ENCODE measurements around the gene TCF12.

Gene TCF12

DNA sequence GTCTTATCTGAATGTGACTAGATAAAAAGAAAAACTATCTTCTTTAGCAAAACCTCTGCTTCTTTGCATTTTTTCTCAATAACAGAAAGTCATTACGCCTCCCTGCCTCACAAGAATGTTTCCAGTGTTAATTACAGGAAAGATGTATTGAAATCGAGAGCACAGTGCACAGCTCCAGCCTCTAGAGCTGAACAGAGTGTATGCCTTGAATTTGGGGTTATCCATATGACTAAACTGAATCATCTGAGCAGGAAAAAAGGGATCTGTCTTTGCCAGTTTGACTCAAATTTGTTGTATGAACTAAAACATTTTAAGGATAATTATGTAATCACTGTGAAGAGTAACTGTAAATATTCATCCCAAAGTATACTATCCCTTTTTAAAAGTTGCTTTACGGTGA, 308.7 kb downstream of the TCF12 start:
- no peak for DNase-seq

DNA sequence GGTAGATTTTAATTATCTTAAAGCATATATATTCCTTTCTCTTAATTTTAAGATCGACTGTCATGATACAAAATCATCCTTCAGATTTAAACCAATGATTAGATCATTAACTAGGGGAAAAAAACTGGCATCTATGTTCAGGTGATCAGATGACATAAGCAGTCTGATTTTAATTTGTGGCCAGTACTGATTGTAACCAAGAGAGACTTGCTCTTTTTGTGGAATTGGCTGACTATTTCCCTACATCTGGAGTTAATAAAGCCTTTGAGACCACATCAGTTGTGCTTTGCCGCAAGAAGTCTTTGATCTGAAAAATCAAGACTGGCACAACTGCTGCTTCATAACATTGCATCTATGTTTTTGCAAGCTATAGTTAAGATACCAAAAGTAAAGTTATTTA, 309.5 kb downstream of the TCF12 start:
- no peak for DNase-seq

DNA sequence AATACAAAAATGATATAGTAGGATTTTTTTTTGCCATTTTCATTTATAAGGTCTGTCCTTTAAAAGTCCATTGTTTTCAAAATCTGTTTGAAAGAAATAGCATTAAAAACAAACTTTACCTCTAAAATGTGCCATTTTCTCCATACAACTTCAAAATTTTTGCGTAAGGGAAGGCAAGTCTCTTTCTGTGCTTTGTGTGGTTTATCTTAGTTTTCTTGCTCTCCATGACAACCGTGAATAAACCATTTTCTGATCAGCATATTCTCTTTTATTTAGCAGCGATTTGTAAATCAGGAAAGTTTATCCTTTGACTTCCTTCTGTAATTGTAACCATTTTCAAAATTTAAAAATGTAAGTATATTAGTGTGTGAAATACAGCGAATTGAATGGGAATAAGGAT, 310.0 kb downstream of the TCF12 start:
- no peak for DNase-seq

DNA sequence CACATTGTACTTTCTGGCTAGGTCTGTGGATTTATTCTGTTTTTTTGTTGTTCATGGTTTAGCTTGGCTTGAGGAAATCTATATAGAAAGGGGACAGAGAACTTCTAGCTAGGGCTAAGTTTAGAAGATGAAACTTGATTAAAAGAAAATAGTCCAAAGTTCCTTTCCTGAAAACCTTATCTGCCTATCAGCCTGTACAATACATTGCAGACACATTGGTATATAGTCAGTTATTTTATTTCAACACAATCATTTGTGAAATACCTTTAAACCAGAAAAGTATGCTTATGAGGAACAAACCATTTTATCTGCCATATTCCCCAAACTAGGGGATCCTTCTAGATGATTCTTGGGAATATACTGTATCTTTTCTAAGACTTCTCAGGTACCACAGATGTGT, 310.6 kb downstream of the TCF12 start:
- no peak for DNase-seq

DNA sequence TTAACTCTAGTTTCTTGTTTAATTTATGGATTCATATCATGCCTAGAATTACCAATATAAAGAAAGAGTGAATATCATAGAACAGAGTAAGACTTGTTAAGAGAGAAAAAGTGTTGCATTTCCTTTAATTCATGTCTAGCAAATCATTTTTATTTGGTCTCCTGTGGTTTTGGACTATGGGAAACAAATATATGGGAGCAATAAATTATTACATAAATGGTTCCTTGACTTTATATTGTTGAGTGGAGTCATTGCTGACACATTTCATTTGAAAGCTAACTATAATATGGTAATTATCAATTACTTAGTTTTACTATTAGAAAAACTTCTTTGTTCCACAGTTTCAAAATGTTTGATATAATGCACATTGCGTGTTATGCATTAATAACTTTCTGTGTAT, 313.1 kb downstream of the TCF12 start:
- DNase-seq = no peak

DNA sequence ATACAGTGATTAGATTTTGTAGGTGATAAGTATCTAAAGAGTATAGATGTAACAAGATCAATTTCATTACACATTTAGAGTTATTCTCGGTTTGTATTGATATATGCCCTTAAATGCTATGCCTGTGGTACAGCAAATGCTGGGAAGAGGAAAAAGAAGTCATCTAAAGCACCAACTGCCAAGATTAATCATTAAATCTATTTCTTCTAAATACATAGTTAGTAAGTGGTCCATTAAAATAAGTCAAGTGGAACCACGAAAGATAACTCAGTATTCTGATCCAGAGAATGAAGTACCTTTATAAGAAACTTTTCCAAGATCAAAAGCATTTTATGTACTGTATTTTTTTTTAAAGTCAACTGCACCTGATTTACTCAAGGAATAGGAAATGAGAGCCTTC, 315.7 kb downstream of the TCF12 start:
- no peak for DNase-seq

DNA sequence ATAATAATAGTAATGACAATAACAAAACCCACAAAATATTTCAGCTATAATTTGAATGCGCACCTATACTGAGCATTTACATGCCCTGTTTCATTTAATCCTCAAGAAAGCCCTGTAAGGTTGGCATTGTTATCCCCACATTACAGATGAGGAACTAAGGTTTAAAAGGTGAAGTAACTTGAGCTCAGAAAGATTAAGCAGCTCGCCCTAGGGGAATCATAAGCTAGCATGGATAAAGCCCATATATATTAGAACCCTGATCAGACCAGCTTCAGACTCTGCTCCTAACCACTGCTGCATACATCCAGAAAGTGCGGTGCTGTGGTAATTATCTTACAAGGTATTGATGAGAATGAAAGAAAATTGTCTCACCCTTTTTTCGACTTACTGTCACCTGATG, 316.7 kb downstream of the TCF12 start:
- no peak for DNase-seq

DNA sequence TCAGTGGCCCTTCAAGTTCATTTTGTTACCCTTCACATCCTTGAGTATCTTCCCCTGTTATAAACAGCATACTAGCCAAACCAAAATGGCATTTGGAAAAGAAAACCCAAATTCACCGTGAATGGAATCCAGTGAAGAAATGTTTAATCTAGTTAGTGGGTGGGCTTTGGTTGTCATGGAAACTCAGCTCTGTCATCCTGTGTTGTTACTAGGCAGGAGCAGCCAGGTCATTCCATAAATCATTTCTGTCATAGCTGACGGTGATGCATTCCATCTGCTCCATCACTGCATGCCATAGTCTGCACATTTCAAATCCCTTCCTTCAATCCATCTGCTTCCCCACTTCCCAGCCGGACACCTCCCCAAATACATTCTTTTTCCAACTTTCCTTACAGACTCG, 317.4 kb downstream of the TCF12 start:
- no peak for DNase-seq

DNA sequence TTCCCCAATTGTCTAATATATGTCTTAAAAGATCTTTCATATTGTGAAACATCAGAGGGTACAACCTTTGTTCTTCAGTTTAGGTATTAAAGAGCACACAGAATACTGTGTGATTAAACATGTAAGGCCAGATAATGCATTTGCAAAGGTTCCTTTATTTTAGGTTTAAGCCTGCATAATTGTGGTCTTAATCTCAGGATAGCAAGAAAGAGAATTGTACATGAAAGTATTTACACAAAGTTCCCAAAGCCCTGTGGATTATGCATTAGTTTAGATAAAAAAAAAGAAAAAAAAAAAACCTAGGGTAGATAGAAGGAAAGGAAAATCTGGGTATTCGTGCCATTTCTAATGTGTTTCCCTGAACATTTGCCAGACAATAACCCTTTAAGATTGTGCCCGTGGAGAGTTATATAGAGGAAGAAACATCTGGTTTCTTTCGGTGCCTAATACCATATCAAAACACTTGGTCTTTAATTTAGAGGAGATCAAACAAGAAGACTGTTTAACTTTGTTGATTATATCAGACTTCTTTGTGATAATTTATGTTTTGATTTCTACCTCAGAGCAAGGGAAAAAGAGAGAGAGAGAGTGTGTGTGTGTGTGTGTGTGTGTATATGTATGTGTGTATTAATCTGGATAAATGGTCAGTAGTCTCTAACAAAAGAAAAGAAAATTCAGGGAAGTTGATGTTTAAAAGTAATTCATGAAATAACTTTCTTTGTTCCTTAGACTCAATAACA, 318.3 kb downstream of the TCF12 start:
- no peak for DNase-seq

DNA sequence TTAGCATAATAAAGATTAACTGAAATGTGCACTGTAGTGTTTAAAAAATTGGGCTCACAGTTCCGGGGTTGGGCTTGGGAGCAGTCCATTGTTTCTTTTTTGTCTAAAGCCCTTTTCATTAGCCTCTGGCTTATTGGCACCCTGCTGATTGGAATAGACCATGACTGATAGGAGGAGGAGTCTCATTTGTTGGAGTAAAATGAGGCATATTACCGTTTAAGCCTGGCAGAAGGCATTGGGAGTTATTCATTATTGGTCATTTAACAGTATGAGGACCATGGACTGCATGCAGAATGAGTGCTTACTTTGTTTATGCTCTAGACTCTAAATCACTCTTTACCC, 318.8 kb downstream of the TCF12 start:
- DNase-seq = no peak

DNA sequence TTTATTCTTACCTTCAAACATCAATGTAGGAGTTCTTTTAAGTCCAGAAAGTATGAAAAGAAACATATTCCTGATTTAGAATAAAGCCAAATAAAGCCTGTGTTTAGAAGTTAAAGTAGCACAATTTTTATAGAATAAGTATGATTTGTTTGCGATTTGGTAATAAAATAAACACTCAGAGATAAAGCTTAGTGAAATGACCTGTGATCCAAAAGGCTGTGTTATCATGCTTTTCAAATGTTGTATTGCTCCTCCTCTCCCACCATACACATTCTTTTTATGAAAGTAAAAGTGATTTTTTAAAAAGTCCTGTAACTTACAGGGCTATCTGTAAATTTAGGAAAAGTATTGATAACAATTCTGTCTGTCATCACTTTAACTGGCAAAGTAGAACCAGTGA, 319.2 kb downstream of the TCF12 start:
- DNase-seq = no peak

DNA sequence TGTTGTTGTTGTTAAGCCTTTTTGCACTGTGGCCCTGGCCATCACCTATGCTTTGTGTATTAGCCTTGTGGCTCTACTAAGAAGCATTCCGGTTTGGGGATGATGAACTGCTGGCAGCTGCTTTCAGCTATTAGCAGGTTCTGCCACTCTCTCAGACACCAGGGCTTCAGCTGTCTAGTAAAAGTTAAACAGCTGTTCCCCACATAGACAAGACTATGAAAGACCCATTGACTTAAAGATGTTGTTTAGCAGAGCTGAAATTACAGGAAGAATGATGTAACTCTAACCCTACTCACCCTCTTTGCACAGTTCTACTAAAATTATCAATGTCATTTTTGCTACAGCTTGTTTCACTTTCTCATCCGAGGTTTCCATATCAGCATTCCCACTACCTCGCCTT, 326.7 kb downstream of the TCF12 start:
- DNase-seq = no peak

DNA sequence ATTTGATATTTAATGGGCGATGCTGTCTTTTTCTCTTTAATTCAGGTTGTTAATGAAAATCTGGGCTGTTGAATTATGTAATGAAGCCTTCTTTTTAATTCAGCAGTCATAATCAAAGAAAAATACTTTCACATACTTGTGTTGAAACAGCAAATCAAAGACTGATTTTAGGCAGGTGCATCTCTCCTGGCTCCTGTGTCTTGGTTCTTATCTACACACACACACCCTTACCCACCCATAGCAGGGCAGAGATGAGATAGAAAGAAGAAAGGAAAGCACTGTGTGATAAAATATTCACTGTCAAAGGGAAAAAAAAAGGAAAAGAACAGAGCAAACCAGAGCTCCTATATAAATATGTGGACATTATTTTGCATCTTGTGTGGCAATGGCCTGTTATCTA, 327.3 kb downstream of the TCF12 start:
- no peak for DNase-seq

DNA sequence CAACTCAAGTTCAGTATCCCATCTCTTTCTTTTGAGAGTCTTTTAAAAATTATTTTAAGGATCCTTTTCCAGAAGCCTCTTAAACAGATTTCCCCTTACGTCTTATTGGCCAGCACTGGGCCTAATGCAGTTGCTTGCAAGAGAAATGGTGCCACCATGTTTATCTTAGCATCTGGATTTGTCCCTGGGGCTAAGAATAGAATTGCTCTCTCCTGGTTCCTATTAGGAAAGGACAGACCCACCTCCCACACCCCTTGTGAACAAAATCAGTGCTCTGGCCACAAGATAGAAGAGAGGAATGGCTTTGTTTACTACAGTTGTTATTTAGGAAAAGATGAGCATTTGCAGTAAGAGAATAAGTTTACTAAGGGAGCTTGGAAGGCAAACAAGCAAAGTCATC, 329.6 kb downstream of the TCF12 start:
- no peak for DNase-seq

DNA sequence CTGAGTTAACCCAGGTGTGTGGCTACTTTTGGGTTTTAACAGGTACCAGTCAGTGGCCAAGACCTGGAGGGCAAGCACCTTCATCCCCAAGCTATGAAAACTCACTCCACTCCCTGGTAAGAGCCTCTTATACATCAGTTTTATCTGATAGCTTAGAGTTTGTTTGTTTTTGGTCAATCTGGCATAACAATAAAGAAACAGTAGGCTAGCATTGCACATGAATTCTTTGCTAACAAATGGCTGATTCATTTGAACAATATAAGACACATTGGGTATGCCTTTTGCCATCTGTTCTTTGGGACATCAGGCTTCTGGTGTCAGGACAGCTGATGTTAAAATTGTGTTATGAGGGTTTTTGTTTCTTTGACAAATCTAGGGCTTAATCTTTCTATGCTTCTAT, 332.9 kb downstream of the TCF12 start:
- no peak for DNase-seq

DNA sequence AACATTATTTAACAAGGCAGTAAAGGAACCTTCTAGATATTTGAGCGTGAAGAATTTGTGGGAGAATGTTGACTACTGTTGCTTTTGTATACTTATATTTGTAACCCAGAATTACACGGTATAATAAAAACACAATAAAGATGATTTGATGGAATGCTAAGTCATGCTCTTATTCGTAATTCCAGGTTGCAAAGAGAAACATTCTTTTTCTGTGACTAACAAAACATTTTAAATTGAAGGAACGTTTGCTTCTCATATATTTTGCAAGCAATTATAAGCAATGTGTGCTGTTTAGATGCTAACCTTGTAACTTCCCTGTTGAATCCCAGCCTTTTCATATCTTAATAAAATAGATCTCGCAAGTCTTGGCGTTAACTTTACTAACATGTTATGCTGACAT, 333.5 kb downstream of the TCF12 start:
- DNase-seq = no peak

DNA sequence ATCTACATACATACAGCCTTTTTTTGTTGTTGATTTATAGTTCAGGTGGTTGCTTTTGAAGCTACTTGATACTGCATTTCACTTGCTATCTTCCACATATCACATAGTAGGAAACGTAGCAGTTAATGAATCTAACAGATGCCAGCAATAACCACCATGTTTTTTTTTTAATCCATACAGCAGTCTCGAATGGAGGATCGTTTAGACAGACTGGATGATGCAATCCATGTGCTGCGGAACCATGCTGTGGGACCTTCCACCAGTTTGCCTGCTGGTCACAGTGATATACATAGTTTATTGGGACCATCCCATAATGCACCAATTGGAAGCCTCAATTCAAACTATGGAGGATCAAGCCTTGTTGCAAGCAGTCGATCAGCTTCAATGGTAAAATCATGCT, 334.6 kb downstream of the TCF12 start:
- DNase-seq = no peak

DNA sequence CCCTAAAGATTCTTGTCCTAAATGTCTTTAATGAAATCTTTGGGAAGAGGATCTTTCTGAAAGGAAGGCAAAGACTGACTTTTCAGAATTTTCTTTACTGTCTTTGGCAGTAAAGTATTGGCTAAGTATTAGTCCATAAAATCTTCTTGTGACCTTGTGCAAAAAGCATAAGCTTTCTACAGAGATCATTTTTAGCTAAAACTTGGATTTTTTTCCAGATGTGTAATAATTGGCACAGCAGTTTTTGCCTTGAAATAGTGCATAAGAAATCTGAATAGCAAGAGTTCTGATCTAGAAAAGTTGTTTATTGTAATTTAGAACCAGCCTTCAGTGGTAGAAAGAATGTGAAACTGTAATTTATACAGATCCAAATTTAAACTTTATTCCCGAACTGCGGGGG, 335.1 kb downstream of the TCF12 start:
- DNase-seq = no peak

DNA sequence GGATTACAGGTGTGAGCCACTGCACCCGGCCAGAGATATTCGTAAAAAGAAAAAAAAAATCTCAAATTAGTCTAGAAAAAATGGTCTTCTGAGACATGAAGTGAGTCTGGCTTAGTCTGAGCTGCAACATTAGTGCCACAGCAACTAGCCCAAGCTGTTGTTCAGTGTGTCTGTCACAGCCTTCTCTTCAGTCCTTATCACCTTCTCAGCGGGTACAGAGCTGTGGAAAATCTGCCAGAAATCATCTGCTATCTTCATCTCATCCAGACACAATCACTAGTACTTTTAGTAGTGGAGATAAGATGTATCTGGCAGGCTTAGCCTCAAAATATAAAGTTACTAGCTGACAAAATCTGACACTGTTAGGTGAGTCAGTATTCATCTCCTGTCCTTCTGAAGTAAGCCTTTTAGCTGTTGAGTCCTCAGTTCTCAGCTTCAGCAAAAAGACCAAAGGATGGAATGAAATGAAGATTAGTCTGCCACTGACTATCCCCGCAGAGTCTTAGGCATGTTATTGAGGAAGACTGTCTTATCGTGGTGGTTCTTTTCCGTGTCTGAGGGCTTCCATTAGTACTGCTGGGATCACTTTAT, 337.4 kb downstream of the TCF12 start:
- DNase-seq = no peak

DNA sequence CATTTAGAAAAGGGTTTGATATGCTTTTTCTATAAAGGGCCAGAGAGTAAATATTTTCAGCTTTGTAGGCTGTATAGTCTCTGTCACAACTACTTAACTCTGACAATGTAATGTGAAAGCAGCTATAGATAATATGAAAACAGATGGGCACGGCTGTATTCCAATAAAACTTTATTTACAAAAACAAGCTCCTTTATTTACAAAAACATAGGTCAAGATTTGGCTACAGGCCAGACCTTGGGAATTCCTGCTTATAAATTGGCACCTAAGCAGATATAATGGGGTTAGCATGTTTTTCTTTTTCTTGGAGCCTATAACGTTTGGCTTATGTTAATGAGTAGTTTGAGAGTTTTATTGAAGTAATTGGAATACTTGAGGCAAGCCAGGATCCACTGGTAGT, 338.5 kb downstream of the TCF12 start:
- DNase-seq = no peak

DNA sequence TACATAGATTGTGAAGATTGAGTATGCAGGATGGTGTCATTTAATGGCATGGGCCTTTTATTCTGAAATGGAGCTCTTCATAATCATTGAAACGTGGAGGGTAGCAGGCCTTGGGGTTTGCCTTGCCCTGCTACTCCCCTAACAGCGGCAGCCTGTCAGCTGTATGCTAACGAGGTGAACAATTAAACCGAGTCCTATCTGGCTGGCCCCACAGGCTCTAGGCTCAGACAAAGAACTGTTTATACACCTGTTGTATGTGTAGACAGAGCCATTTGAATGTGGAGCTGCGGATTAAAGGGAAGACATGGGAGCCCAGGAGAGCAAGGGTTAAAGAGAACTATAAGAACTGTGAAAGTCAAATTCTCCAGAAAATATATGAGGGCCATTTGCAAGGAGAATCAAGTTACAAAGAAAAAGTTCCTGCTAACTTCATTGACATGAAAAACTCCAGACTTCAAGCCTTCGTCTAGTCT, 341.2 kb downstream of the TCF12 start:
- DNase-seq = no peak

DNA sequence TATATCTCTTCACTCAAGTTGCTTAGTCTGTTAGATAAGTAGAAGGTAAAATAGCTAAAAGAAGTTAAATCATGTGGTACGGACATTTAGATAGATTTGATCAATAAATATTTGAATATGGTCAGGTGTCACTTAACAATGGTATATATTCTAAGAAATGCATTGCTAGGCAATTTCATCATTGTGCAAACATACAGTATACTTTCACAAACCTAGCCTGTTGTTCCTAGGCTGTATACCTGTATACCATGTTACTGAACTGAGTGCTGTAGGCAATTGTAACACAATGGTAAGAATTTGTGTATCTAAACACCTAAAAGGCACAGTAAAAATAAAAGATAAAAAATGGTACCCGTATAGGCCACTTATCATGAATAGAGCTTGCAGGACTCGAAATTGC, 345.1 kb downstream of the TCF12 start:
- DNase-seq = no peak

DNA sequence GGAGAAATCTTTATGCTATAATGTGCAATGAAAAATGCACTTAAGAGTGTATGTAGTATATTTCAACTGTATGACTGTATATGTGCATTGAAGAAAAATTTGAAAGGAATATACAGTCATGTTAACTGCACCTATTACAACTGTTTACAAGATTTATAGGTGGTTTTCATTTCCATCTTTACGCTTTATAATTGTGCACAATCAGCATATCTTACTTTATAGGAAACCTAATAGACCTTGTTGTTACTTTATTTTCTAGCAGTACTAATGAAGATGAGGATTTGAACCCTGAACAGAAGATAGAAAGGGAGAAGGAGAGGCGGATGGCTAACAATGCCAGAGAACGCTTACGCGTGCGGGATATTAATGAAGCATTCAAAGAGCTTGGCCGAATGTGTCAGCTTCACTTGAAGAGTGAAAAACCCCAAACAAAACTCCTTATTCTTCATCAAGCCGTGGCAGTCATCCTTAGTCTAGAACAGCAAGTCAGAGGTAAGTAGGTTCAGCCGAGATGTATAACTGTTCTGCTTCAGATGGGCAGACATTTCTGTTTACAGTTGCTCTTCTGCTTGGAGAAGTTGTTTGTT, 354.4 kb downstream of the TCF12 start:
- DNase-seq = no peak

DNA sequence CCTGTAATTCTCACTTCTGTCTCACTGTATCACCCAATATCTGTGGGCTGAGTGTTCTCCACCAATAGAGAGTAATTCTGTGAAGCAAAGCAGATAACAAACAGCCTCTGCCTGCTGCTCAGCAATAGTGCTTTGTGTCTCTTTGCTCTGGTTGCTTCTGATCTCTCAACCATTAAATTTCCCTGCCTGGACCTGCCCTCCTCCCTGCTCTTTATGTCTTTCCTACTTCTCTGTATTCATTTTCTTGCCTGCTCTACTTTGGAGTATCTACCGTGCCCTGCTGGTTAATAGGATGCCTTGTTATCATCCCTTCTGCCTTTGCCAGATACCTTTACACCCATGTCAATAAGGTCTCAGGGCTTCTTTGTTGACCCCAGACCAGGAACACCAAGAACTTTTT, 355.0 kb downstream of the TCF12 start:
- no peak for DNase-seq

DNA sequence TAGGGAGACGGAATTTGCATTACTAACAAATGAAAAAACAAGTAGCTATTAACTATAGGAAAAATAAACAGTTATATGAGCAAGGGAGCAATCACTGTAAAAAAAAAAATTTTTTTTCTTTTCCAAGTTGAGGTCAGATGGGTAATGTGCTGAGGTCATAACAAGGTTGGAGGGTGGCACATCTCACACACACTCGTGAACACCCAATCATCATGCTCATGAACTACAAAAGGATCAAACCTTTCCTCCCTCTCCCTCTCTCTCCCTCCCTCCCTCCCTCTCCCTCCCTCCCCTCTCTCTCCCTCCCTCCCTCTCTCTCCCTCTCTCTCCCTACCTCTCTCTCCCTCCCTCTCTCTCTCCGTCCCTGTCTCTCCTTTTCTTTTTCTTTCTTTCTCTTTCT, 360.0 kb downstream of the TCF12 start:
- no peak for DNase-seq

Data from stimulated activated CD4-positive, alpha-beta T cell treated with anti-CD3 and anti-CD28 coated beads, Interleukin-1b, Interleukin-23, amount 100 ng/mL, for 48 hours (primary cell).